Activated effector memory CD4-positive, alpha-beta T cell treated with anti-CD3 and anti-CD28 coated beads, Interleukin-2, amount 50 U/mL, for 16 hours (primary cell): ENCODE results near the gene DOCK8.
"Not testable (repeated sequence)": the region's sequence is repeated elsewhere in the genome, so short reads cannot be mapped to it uniquely, and the experiment has no call there.

Experiments
- DNase-seq: peaks from one replicate; pipeline ENCODE4 v3.0.0-alpha.2; 2020

DOCK8 gene

GRCh38 chr9:373759-374206 lies 159.1 kb downstream of the DOCK8 start:
- DNase-seq = no peak

GRCh38 chr9:374736-375135 lies 160.1 kb downstream of the DOCK8 start:
- DNase-seq = no peak

GRCh38 chr9:376115-376514 lies 161.4 kb downstream of the DOCK8 start:
- no peak for DNase-seq

GRCh38 chr9:378263-378662 lies 163.6 kb downstream of the DOCK8 start:
- DNase-seq = no peak

GRCh38 chr9:382383-382782 lies 167.7 kb downstream of the DOCK8 start:
- DNase-seq = no peak

- DNase-seq = no peak
Measured at GRCh38 chr9:385818-386398, 171.2 kb downstream of the DOCK8 start.

GRCh38 chr9:389159-389558 lies 174.5 kb downstream of the DOCK8 start:
- DNase-seq = no peak

- DNase-seq = no peak
Measured at GRCh38 chr9:389758-390157, 175.1 kb downstream of the DOCK8 start.

GRCh38 chr9:392077-392804 lies 177.6 kb downstream of the DOCK8 start:
- no peak for DNase-seq

- no peak for DNase-seq
Measured at GRCh38 chr9:394347-395052, 179.8 kb downstream of the DOCK8 start.

- no peak for DNase-seq
Measured at GRCh38 chr9:396396-396795, 181.7 kb downstream of the DOCK8 start.

- DNase-seq = no peak
Measured at GRCh38 chr9:398085-398484, 183.4 kb downstream of the DOCK8 start.

GRCh38 chr9:401223-401622 lies 186.6 kb downstream of the DOCK8 start:
- no peak for DNase-seq

GRCh38 chr9:404234-404633 lies 189.6 kb downstream of the DOCK8 start:
- no peak for DNase-seq

GRCh38 chr9:405341-405740 lies 190.7 kb downstream of the DOCK8 start:
- DNase-seq = no peak

- DNase-seq = no peak
Measured at GRCh38 chr9:406886-407654, 192.4 kb downstream of the DOCK8 start.

- DNase-seq = not testable (repeated sequence)
Measured at GRCh38 chr9:409655-410054, 195.0 kb downstream of the DOCK8 start.

- no peak for DNase-seq
Measured at GRCh38 chr9:414595-414994, 199.9 kb downstream of the DOCK8 start.

GRCh38 chr9:419571-420171 lies 205.0 kb downstream of the DOCK8 start:
- no peak for DNase-seq

- no peak for DNase-seq
Measured at GRCh38 chr9:421896-422295, 207.2 kb downstream of the DOCK8 start.

GRCh38 chr9:426264-426663 lies 211.6 kb downstream of the DOCK8 start:
- DNase-seq = no peak

GRCh38 chr9:426976-427375 lies 212.3 kb downstream of the DOCK8 start:
- DNase-seq = no peak

GRCh38 chr9:431701-432100 lies 217.0 kb downstream of the DOCK8 start:
- no peak for DNase-seq
